NCI-H510A (cell line): ENCODE measurements around the gene RAD51D.
"Not testable (repeated sequence)": the region's sequence is repeated elsewhere in the genome, so short reads cannot be mapped to it uniquely, and the experiment has no call there.

Experiments
- DNase-seq: peaks from one replicate; lab custom pipeline; 2025; lab: John Stamatoyannopoulos, UW

RAD51D gene

DNA sequence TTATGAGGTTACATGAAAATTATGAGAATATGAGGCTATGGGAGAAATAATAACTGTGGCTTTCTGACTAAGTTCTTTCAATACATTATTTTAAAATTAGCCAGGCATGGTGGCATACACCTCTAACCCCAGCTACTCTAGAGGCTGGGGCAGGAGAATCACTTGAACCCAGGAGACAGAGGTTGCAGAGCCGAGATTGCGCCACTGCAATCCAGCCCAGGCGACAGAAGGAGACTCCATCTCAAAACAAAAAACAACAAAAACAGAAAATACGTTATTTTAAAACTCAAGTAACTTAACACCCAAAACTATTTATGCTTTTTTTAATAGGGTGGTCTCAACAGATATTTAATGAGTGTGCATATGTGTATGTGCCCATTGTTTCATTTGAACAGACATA, 53.8 kb downstream of the RAD51D start:
- DNase-seq, result no peak

DNA sequence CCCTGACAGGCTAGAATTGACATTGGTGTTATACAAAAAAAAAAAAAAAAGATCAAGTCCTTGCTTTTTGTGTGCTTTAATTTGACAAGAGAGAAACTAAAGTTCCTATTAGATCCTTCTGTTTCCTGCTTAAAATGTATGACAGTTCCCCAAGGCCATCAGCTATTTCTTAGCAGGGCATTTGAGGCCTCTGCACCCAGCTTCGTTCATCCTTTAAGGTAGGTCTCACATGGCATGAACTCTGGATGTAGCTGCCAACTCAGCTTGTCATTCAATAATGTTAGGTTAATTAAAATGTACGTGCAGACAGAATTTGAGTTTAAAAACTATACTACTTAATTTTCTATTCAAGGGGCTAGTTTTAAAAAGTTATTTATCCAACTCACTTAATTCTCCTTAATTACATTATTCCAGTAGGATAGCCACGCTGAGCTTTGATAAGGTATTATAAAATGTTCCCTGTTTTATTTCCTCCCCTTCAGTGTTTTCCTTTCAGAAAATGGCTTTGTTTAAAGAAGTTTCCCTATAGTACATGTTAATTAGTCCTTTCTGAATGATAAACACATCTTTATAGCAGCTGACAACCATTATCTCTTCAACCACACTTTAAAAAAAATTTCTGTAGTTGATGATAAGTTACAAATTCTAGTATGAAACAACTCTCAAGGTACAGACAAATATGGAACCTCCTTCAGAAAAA, 55.0 kb downstream of the RAD51D start:
- DNase-seq, result no peak

DNA sequence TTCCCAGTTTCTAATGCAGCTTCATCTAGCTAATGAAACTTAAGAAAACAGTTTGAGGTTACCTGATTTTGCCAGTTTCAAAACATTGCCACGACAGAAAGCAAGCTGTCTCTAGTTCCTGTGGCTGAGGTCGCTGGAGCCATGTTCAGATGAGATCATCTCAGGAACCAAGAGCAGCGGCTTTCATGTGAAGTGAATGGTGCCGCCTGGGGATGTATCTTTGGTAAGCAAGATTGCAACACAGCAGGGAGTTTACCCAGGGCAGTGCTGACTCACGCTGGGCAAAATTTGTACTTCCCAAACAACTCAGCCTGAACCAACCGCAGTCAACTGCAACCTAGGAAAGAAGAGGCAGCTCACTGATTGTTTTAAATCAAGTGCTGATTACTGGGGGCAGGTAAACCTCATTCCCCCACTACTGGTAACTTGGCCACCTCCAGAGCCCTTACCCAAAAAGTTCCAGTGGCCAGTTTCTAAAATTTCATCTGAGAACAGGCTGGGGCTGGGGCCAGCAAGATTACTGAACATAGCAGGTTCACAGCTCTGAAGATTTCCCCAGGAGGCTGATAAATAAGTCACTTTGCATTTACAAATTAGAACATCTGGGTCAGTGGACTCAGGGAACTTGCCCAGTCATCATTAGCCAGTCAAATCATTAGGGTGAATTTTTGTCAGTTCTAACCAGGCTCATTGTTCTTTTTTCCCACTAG, 56.0 kb downstream of the RAD51D start, which contains the start of gene RFFL:
RFFL (minus strand) TSS at position 194 of the 710 bp plus-strand sequence. CDS start 37,154 bp downstream, outside the sequence.
- peak; percentile 84 for DNase-seq

DNA sequence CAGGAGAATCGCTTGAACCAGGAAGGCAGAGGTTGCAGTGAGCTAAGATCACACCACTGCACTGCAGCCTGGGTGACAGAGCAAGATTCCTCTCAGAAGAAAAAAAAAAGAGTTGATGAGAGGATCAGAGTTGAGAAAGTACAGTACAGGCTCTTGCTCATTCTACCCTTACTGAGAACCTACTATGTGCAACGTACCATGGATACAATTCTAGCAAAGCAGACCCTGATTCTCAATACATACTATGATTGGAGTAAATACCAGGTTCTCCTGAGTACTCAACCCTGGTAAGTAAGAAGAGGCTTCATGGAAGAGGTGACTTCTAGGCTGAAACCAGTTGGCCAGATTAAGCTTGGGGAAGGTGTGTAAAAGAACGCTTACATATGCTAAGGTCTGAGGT, 57.4 kb downstream of the RAD51D start:
- no peak for DNase-seq

DNA sequence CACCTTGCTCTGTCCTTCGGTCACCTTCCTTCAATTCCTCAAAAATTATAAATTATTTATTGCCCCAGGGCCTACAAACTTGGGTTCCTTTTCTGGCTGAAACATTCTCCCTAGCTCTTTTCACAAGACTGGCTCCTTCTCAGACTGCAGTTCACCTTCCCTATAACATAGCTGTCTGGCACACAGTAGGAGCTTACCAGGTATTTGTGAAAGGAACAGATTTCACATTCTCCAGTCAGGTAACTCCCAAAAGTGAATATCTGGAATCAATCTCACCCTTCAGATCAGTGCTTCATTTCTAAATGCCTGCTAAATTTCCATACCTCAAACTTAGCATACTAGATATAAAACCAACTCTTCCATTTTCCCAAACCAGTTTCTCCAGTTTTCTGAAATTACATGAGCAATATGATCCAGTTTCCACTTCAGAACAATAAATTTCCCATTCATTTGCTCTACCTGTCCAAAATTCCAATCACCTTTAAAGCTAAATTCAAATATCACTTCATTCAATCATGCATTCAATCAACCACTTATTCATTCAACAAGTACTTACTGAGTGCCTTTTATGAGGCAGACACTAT, 62.2 kb downstream of the RAD51D start:
- DNase-seq, result no peak

DNA sequence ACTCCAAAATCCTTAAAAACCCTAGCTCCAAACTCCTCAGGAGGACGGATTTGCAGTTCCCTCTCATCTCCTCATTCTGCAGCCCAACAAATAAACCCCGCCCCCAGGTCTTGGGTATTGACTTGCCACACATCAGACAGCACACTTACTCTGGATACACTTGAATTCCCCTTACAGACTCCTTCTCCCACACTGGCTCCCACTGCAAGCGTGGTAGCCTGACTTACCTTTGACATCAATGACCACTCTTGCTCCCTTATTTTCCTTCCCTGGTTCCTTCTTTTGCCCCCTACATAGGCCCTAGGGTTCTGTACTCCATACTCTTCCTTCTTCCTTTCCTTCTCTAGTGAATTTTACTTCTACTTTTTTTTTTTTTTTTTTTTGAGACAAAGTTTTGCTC, 63.6 kb downstream of the RAD51D start:
- no peak for DNase-seq

DNA sequence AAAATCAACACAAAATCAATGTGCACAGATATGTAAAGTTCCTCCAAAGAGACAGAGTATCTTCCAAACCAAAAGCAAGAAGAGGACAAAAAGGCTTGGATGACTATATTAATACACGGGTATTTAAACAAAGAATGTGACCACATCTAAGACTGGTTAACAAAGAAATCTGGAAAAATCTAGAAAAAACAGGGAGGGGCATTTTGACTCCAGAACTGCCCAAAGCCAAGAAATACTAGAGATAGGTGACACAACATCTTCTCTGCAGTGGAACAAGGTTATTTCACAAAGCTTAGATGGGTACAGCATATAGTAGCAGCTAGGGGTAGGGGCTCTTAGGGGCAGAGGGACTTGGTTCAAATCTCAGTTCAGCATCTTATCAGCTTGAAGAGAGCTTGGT, 66.5 kb downstream of the RAD51D start:
- no peak for DNase-seq

DNA sequence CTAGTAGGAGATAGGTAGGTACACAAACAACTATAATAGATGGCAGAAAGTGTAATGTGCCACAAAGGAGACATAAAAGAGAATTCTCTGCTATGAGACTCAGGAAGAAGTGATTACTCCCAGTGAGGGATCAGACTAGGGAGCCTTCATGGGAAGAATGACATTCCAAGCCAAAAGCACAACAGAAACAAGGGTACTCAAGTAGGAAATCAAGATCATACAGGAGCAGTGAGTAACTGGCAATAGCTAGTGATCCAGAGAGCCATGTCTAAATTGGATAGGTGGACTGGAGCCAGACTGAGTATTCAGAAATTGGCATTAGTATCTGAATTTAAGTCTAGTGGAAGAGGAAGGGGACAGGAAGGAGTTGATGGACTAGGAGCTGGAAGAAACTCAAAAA, 66.9 kb downstream of the RAD51D start:
- DNase-seq, result no peak

DNA sequence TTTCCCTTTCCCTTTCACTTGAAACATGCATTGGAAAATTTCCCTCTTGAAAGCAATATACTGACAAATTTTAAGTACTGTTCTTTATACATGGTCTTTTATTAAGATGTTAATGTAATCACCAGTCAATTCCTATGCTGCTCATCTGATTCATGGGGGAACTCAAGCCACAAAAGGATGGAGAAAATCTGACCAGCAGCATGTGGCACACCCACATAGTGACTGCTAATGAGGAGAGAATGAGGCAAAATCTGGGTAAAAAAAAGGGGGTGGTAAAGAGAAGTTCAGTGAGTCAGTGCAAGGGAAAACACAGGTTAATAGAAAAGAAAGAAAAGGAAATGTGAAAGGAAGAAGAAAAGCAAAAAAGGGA, 67.4 kb downstream of the RAD51D start:
- no peak for DNase-seq

DNA sequence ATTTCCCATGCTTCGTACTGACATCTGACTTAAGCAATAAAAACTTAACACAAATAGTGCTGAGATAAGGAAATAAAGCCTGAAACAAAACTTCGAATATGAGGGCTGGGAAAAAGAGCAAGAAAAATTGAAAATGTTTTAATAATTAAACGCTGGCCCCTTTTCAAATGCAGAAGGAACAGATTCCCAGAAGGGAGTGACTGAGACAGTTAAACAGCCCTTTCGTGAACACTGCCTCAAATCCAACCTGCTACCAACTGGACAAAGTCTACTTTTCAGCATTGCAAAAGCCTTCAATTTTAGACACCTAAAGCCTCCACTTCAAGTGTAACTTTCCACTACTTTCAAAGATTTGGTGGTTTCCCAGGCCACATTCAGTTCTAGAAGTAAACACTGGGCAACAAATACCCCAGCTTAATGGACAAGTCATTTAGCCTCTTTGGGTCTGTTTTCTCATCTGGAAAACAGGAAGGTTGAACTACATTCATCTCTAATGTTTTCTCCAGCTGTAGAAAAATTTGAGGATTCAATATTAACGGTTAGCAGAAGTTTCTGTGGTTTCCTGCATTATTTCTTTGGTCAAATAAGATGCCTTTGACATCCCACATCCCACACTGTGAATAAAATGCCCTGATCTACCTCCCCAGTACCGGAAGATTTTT, 68.0 kb downstream of the RAD51D start:
- DNase-seq, result no peak

DNA sequence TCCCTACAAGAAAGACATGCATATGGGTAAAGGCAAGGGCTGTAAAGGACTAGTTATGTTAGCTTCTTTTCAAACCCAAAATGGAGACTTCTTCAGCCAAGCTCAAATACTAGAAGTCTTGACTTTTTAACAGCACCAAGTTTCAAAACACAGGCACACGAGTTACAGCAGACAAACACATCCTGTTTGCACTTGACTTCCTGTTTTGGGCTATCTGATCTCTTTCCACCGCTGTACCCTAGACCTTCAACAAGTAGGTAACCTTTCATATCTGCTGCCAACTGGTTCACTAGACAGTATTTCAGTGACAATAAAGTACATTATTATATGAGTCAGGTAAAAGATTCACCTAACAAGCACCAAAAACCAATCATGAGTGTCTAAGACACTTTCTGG, 68.5 kb downstream of the RAD51D start:
- no peak for DNase-seq

DNA sequence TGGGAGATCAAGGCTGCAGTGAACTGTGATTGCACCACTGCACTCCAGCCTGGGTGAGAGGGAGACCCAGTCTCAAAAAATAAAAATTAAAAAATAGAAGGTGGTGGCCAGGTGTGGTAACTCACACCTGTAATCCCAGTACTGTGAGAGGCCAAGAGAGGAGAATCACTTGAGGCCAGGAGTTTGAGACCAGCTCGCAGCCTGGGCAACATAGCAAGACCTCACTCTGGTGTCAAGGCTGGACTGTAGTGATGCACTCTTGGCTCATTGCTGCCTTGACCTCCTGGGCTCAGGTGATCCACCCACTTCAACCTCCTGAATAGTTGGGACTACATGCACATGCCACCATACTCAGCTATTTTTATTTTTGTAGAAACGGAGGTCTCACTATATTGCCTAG, 69.5 kb downstream of the RAD51D start:
- no peak for DNase-seq

DNA sequence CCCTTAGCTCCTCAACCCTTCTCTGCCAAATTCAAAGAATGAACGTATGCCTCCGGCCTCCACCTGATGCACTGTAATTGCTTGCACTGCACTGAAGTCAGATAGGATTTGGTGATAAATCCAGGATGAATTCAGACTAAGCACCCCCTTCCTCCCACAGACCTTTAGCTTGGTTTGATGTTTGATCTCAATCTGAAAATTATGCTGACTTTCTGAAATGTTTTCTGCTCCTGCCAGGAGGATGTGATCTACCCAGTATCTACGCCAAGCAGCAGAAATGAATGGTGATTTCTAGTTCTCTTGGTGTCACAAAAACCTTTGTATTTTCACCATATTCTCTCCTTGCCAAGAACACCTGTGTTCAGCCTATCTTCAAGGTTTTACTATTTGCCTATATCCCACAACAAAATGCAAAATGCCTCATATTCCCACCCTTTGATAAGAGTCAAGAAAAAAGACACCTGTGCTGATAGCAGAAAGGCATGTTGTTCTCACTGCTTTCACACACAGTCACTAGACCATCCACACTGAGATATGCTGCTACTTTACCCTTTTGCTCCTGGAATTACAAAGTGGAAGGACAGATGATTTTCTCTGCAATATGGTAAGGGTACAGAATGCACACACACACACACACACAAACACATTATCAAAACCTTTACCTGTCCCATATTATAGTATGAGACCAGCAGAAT, 70.8 kb downstream of the RAD51D start:
- no peak for DNase-seq

DNA sequence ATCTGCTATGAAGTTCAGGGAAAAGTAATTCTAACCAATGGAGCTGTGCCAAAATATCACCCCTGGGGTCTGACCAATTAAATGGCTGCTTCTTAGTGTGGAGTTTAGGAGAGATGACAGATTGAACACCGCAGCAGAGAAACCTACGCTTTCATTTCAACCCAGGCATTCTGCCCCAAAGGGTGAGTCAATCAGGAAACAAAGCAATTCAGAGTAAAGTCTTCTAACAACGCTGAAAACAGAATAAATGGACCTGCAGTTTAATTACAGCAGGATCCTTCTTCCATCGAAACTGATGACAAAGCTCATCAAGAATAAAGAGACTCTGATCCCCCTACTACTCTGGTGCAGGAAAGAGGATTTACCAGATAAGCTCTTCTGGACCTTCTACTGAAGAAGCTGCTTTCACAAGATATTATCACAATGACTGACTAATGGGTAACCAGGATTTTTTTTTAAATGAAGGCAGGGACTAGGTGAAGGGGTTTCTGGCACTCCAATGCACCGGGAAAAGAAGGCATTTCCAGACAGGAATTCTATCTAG, 72.8 kb downstream of the RAD51D start:
- DNase-seq, result no peak

DNA sequence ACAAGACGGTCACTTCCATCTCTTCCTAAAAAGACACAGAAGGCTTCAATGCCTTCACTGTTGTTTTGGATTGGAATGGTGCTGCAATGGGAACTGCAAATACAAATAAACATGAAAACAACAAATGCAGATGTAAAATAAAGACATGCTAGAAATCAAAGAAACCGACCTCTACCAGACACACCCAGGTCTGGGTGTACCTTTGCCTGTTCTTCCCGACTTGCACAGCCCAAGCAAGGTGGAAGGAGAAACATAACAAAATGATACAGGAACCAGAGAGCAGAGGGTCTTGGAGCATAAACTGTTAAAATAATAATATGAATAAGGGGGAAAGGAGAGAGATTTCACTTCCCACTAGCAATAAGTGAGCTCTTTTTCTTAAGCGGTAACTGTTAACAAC, 73.4 kb downstream of the RAD51D start:
- no peak for DNase-seq

DNA sequence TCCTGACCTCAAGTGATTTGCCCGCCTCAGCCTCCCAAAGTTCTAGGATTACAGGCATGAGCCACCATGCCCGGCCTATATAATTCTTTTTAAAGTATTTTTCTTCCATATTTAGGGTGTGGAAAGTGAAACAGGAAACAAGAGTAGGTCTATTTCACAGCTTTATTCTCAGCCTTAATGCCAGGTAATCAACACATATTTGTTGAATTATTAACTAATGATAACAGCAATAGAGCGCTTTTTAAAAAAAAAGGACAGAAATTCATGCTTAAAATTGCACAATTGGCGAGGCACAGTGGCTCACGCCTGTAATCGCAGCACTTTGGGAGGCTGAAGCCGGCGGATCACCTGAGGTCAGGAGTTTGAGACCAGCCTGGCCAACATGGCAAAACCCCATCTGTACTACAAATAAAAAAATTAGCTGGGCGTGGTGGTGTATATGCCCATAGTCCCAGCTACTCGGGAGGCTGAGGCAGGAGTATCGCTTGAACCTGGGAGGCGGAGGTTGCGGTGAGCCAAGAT, 74.1 kb downstream of the RAD51D start:
- not testable (repeated sequence) for DNase-seq

DNA sequence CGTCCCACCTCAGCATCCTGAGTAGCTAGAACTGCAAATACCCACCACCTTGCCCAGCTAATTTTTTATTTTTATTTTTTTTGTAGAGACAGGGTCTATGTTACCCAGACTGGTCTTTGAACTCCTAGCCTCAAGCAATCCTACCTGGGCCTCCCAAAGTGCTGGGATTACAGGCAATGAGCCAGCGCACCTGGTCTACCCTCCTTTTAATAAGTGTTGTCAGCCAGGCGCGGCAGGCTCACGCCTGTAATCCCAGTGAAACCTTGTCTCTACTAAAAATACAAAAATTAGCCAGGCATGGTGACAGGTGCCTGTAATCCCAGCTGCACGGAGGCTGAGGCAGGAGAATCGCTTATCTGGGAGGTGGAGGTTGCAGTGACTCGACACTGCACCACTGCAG, 75.5 kb downstream of the RAD51D start:
- no peak for DNase-seq
